Right forelimb (tissue), 1 donor: Measurements from ENCODE around the gene PBX3.

ENCODE experiments used
- DNase-seq: peaks from one replicate; pipeline ENCODE4 v3.0.0-alpha.2; 2018

PBX3 gene

GRCh38 chr9:125985142-125985997, 238.2 kb downstream of the PBX3 start:
- peak; percentile 34 for DNase-seq

- peak; percentile 28 for DNase-seq
These were observed 239.0 kb downstream of the PBX3 start for GRCh38 chr9:125985998-125986655.

GRCh38 chr9:125986966-125987365, 239.8 kb downstream of the PBX3 start:
- no peak for DNase-seq

DNA sequence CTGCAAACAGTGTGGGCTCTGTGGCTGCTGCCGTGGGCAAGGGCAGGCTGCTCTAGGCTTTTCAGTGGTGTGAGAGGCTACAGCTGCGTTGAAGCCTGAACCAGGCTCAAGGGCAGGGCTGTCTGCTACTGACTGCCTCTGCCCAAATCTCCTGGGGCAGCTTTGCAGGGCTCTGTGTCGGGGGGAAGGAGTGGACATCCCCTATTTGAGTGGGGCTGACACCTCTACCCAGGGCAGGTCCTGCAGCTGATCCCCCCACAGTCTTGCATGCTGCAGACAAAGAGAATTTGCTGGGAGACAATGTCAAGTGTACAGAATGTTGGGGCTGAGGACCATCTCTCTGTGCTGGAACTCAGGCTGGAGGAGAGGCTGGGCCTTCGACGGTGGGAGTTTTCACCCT, 240.2 kb downstream of the PBX3 start:
- peak; percentile 29 for DNase-seq

DNA sequence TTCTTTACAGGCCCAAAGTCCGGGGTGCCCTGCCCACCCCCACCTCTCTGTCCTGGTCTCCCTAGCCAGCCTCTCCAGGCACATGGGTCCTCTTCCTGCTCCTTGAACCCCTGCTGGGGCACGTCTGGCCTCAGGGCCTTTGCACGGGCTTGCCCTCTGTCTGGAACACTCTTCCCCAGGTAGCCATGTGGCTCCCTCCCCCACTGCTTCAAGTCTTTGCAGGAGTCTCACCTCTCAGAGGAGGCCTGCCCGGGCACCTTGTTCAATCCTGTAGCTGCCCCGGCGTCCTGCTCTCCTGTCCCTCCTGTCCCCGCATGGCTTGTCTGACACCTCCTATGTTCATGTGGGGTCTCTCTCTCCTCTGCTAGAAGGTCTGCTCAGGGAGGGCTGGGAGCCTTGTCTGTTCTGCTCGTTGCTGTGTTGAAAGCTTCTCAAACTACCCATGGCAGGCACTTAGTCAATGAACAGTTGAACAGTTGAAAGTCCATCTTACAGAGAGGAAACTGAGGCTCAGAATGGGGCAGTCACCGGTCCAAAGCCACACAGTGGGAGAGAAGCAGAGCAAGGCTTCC, 241.4 kb downstream of the PBX3 start:
- peak; percentile 33 for DNase-seq

DNA sequence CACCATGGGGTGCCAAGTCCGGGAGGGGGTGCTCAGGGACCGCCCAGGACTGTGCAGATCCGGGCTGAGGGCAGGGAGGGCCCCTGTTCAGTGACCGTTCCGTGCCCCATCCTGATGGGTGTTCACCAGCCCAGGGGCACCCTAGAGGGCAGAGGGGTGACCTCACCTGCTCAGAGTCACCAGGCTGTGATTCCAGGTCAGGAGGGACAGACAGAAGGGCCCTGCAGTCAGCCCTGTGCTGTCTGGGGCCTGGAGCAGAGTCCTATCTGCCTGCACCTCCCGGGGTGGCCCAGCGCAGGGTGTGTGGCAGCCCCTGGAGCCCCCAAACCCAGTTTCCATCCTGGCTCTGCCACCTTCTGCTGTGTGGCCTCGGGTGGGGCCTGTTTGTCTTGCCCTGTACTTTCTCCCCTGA, 241.9 kb downstream of the PBX3 start:
- DNase-seq, result no peak

- DNase-seq, result no peak
These were observed 242.5 kb downstream of the PBX3 start for GRCh38 chr9:125989524-125990180.

DNA sequence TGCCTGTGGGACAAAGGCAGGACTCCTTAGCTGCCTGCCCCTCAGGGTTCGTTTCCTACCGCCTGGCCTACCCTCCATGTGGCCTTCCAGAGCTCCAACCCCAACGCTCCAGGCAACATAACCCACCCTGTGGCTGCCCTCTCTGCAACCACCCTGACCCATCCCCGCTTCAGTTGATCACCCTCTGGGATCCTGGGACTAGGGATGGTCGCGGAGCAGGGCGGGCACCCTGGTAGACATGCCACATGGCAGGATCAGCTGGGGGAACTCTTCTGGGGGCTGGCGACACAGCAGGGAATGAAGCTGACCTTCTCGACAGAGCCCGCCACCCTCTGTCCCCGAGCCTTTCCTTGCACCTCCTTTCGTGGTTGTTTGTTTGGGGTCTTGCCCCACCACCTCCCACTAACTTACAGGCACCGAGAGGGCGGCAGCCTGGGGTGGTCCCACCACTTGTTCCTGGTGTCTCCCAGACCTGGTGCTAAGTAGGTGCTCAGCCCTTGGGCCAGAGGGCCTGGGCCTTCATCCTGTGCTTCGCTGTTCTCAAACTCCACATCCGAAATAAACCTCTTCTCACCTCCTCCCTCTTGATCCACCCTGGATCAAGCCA, 243.1 kb downstream of the PBX3 start:
- DNase-seq, result peak; percentile 32

- peak; percentile 32 for DNase-seq
These were observed 243.6 kb downstream of the PBX3 start for GRCh38 chr9:125990793-125991220.

- no peak for DNase-seq
These were observed 244.8 kb downstream of the PBX3 start for GRCh38 chr9:125991886-125992529.

GRCh38 chr9:125992557-125992956, 245.4 kb downstream of the PBX3 start:
- DNase-seq, result no peak

- no peak for DNase-seq
These were observed 246.3 kb downstream of the PBX3 start for GRCh38 chr9:125993466-125993865.

GRCh38 chr9:125994066-125994943, 247.1 kb downstream of the PBX3 start:
- DNase-seq, result no peak

- DNase-seq, result no peak
These were observed 247.8 kb downstream of the PBX3 start for GRCh38 chr9:125995006-125995405.

- no peak for DNase-seq
These were observed 248.5 kb downstream of the PBX3 start for GRCh38 chr9:125995706-125996105.

GRCh38 chr9:125996791-125997190, 249.6 kb downstream of the PBX3 start:
- DNase-seq, result no peak

DNA sequence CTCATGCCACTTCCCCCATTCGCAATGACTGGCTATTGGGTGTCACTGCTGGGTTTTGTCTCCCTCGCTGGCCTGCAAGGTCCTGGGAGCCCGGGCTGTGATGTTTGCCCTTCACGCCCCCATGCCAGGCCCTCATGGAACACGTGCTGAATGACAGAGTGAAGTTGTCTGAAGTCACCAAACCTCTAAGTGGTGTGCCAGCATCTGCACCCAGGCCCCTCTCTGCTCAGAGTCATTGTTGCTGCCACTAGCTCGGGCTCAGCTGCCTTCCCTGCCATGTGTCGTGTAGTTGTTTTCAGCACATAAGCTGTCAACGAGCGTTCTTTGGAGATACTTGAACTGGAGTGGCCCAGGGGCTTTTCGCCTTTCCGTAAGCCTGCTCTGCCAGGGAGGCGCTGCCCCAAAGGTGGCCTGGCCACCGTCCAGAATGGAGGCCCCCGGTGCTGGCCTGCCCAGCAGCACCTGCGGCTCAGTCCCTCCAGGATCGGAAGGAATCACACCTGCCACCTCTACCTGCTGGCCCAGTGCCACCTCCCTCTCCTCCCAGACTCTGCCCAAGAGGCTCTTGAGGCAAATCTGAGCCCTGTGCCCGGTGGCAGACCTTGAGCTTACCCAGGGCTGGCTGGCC, 250.1 kb downstream of the PBX3 start:
- DNase-seq, result no peak

DNA sequence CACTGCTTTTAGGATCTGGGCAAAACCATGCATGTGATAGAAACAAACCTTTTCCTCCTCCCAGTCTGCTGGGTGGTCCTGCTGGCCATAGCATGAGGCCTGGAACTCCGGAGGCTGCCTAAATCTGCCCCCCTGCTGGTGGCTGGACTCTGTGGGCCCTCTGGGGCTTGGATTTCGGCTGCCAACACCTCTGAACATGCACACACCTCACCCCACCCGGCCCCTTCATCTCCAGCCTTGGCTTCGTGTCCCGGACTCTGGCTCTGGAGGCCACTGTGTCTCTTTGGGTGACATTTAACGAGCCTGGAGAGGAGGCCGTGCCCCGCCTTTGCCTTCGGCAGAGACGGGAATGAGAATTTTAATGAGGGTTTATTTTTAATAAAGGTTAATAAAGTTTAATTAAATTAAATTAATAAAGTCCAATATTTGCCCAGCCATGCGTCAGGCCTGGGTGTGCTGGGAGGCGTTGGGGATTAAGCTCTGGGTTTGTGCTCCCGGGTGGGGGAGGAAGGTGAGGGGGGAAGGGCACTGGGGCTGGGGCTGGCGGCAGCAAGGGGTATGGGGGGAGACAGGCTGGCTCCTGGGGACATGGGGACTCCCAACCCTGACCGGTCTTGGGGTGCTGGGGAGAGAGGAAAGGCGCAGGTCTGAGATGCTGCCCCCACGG, 251.8 kb downstream of the PBX3 start:
- no peak for DNase-seq

DNA sequence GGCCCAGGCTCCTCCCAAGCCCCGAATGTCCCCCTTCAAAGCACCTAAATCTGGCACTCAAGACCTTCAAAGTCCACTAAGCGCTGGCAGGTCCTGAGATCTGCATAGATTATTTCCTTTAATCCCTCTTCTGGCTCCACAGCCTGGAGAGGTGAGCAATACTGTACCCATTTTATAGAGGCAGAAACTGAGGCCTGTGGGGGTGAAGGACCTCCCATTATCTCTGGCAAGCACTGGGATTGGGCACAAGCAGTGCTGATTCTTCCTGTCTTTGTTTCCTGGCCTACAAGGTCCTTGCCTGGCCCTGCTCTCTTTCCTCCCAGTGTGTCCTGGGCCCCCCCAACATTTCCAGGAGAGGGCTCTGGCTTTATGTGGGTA, 252.3 kb downstream of the PBX3 start:
- no peak for DNase-seq

DNA sequence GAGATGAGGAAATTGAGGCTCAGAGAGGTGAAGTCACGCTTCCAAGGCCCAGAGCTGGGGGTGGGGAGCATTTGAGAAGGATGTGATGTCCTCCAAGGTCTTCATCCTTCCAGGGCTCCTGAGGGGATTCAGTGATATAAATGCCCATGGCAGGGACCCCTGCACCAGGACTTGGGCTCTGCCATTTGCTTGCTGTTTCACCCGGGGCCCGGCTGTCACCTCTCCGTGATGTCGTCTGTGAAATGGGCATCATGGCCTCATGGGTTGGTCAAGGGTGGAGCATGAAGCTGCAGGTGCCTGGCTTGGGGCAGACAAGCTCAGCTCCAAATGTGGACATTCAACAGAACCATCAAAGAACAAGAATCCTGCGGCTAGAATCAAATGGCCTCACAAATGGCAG, 253.1 kb downstream of the PBX3 start:
- DNase-seq, result no peak
